ENCODE measurements around the gene CACNB4.

- TF ChIP-seq POLR2A (IDR thresholded peaks at IDR 0.05; ENCODE audit: borderline replicate concordance, extremely low read depth, insufficient read depth, insufficient read length) = no peak
- TF ChIP-seq CTCF (IDR thresholded peaks at IDR 0.05 in 2 of 3, conservative IDR thresholded peaks at IDR 0.05 in 1 of 3; ENCODE audit: borderline replicate concordance in 1 of 3, insufficient read depth in 1 of 3, low read depth in 2 of 3, low read length in 2 of 3) = no peak
- no peak for TF ChIP-seq EZH2phosphoT487 (IDR thresholded peaks at IDR 0.05; ENCODE audit: borderline replicate concordance)
- TF ChIP-seq SIN3A (IDR thresholded peaks at IDR 0.05; ENCODE audit: low read depth) = no peak
- TF ChIP-seq EZH2 (IDR thresholded peaks at IDR 0.05) = no peak
- no peak for TF ChIP-seq EGR1 (IDR thresholded peaks at IDR 0.05; ENCODE audit: low read depth)
- TF ChIP-seq POLR2AphosphoS5 (IDR thresholded peaks at IDR 0.05; ENCODE audit: low read depth, low read length) = no peak
- no peak for TF ChIP-seq REST (IDR thresholded peaks at IDR 0.05; ENCODE audit: low read depth)
Observed at GRCh38 chr2:152099367-152100050, 665 bp upstream of the CACNB4 start.

Measured in HCT116 (cell line).